HepG2 (cell line): Measurements from ENCODE around the gene M1AP. TPM values are rescaled to one million over a fixed set of nuclear protein-coding genes. Genes with fewer than 3 reads are reported as not detected.

Experiments
- ARNT ChIP-seq: fragments of 450-650 bp; IDR thresholded peaks from 2 replicates; pipeline ENCODE4 v1.6.1; 2017
- ATAD3A ChIP-seq: sonication (generic); formaldehyde crosslinking; IDR thresholded peaks from 2 replicates; pipeline ENCODE4 v1.4.0; 2020; ENCODE audit warnings: missing genetic modification reagents
- BRCA1 ChIP-seq: sonication (generic); formaldehyde crosslinking; IDR thresholded peaks from 2 replicates; pipeline ENCODE4 v1.4.0; 2020; ENCODE audit warnings: missing genetic modification reagents
- FOSL2 ChIP-seq: sonication (generic); formaldehyde crosslinking; IDR thresholded peaks from 2 replicates; pipeline ENCODE4 v1.4.0; 2020; ENCODE audit warnings: missing genetic modification reagents
- HBP1 ChIP-seq: IDR thresholded peaks from 2 replicates; pipeline ENCODE4 v1.6.1; 2016; ENCODE audit warnings: low read depth, control low read depth
- HMGA1 ChIP-seq: sonication (generic); formaldehyde crosslinking; conservative IDR thresholded peaks from 2 replicates; pipeline ENCODE4 v1.4.0; 2020; ENCODE audit warnings: missing genetic modification reagents
- IRF9 ChIP-seq: sonication (generic); formaldehyde crosslinking; IDR thresholded peaks from 2 replicates; pipeline ENCODE4 v1.8.0; 2022; ENCODE audit warnings: missing genetic modification reagents, mild to moderate bottlenecking, borderline replicate concordance
- KLF16 ChIP-seq, 2 experiments: sonication (generic) in 1 of 2; formaldehyde crosslinking in 1 of 2; IDR thresholded peaks; 2 replicates each; pipeline versions ENCODE4 v1.6.1 to v1.8.0; 2016 to 2023; ENCODE audit warnings: missing genetic modification reagents in 2 of 2, missing compliant biosample characterization in 1 of 2
- NR2F1 ChIP-seq, 2 experiments: fragments of 450-650 bp in 1 of 2; formaldehyde crosslinking in 1 of 2; IDR thresholded peaks; 2 replicates each; pipeline versions ENCODE4 v1.5.0 to v1.6.1; 2016 to 2020; ENCODE audit warnings: mild to moderate bottlenecking in 1 of 2, missing compliant biosample characterization in 1 of 2, missing genetic modification reagents in 1 of 2, moderate library complexity in 1 of 2
- NR2F2 ChIP-seq: IDR thresholded peaks from 2 replicates; pipeline ENCODE4 v1.6.1; 2012; ENCODE audit warnings: low read depth, inconsistent platforms, borderline replicate concordance
- PATZ1 ChIP-seq: sonication (generic); formaldehyde crosslinking; IDR thresholded peaks from 2 replicates; pipeline ENCODE4 v1.4.0; 2020; ENCODE audit warnings: missing genetic modification reagents
- SP5 ChIP-seq: IDR thresholded peaks from 2 replicates; pipeline ENCODE4 v1.6.1; 2016; ENCODE audit warnings: low read depth, borderline replicate concordance
- ZNF224 ChIP-seq: sonication (generic); formaldehyde crosslinking; IDR thresholded peaks from 2 replicates; pipeline ENCODE4 v1.5.0; 2020; ENCODE audit warnings: mild to moderate bottlenecking, missing genetic modification reagents
- ZNF256 ChIP-seq: sonication (generic); formaldehyde crosslinking; conservative IDR thresholded peaks from 2 replicates; pipeline ENCODE4 v1.4.0; 2020; ENCODE audit warnings: missing genetic modification reagents
- ZNF263 ChIP-seq: sonication (generic); formaldehyde crosslinking; IDR thresholded peaks from 2 replicates; pipeline ENCODE4 v1.4.0; 2020; ENCODE audit warnings: missing genetic modification reagents
- ZNF530 ChIP-seq: sonication (generic); formaldehyde crosslinking; IDR thresholded peaks from 2 replicates; pipeline ENCODE4 v1.5.0; 2020; ENCODE audit warnings: low read depth, mild to moderate bottlenecking, missing genetic modification reagents
- ZNF761 ChIP-seq: sonication (generic); formaldehyde crosslinking; conservative IDR thresholded peaks from 2 replicates; pipeline ENCODE4 v1.4.0; 2020; ENCODE audit warnings: mild to moderate bottlenecking, missing genetic modification reagents
- ZSCAN9 ChIP-seq: IDR thresholded peaks from 2 replicates; pipeline ENCODE4 v1.6.1; 2016; ENCODE audit warnings: borderline replicate concordance
- polyA plus RNA-seq, 8 experiments: library from polyadenylated mRNA; depleted of rRNA in 3 of 8; stranded (reverse) in 7 of 8; unstranded in 1 of 8; fragments of >200 nt; fragmentation: Illumina TruSeq in 4 of 8; extraction: Trizol in 4 of 8; gene quantifications; 2 replicates each; pipeline versions ENCODE4 v1.2.1 to v1.2.3, GENCODE V29; 2011 to 2016; ENCODE audit warnings: low read depth in 4 of 8, missing spikeins in 1 of 8, mixed read lengths in 1 of 8; ENCODE audit not compliant: insufficient read depth in 1 of 8
- total RNA-seq, 5 experiments: library from RNA; depleted of rRNA; stranded (reverse); fragments of >200 nt; fragmentation: Illumina TruSeq; extraction: Trizol; gene quantifications; 2 replicates each; pipeline ENCODE4 v1.2.3, GENCODE V29; 2016; ENCODE audit warnings: low read depth in 1 of 5
- TF ChIP-seq, protein P1 (sequence below): sonication (generic); formaldehyde crosslinking; IDR thresholded peaks from 2 replicates; pipeline ENCODE4 v1.4.0; 2020; ENCODE audit warnings: missing genetic modification reagents
- TF ChIP-seq, protein P2 (sequence below): sonication (generic); formaldehyde crosslinking; conservative IDR thresholded peaks from 2 replicates; pipeline ENCODE4 v1.8.1; 2023; ENCODE audit warnings: missing genetic modification reagents
- TF ChIP-seq, protein P3 (sequence below): sonication (generic); formaldehyde crosslinking; IDR thresholded peaks from 2 replicates; pipeline ENCODE4 v1.8.1; 2023; ENCODE audit warnings: mild to moderate bottlenecking, inconsistent platforms, moderate library complexity, missing genetic modification reagents, borderline replicate concordance

M1AP gene
- total and polyA plus RNA-seq, 2 of the 13 experiments (the other 11 are each of a cell fraction or from before 2014, with no cell fraction given) = not detected

- TF ChIP-seq, protein P1, sequence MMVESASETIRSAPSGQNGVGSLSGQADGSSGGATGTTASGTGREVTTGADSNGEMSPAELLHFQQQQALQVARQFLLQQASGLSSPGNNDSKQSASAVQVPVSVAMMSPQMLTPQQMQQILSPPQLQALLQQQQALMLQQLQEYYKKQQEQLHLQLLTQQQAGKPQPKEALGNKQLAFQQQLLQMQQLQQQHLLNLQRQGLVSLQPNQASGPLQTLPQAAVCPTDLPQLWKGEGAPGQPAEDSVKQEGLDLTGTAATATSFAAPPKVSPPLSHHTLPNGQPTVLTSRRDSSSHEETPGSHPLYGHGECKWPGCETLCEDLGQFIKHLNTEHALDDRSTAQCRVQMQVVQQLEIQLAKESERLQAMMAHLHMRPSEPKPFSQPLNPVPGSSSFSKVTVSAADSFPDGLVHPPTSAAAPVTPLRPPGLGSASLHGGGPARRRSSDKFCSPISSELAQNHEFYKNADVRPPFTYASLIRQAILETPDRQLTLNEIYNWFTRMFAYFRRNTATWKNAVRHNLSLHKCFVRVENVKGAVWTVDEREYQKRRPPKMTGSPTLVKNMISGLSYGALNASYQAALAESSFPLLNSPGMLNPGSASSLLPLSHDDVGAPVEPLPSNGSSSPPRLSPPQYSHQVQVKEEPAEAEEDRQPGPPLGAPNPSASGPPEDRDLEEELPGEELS (CRISPR knock-in tag) = 0 out of 2 replicates have a peak, but pooled peaks have one; percentile 4
- peak; percentile 48; the same call in 1 of the 2 replicates for TF ChIP-seq PATZ1
- TF ChIP-seq HBP1 (CRISPR knock-in tag) = no peak
- TF ChIP-seq NR2F1 (CRISPR knock-in tag; IDR thresholded peaks at IDR 0.05) = no peak
- TF ChIP-seq SP5 (CRISPR knock-in tag) = no peak
- no peak for TF ChIP-seq ZSCAN9 (CRISPR knock-in tag)
- no peak for TF ChIP-seq ZNF224 (CRISPR knock-in tag)
- TF ChIP-seq, protein P2, sequence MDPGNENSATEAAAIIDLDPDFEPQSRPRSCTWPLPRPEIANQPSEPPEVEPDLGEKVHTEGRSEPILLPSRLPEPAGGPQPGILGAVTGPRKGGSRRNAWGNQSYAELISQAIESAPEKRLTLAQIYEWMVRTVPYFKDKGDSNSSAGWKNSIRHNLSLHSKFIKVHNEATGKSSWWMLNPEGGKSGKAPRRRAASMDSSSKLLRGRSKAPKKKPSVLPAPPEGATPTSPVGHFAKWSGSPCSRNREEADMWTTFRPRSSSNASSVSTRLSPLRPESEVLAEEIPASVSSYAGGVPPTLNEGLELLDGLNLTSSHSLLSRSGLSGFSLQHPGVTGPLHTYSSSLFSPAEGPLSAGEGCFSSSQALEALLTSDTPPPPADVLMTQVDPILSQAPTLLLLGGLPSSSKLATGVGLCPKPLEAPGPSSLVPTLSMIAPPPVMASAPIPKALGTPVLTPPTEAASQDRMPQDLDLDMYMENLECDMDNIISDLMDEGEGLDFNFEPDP (CRISPR knock-in tag) = no peak
- TF ChIP-seq ZNF761 = no peak
- TF ChIP-seq FOSL2 = no peak
- TF ChIP-seq, protein P3, sequence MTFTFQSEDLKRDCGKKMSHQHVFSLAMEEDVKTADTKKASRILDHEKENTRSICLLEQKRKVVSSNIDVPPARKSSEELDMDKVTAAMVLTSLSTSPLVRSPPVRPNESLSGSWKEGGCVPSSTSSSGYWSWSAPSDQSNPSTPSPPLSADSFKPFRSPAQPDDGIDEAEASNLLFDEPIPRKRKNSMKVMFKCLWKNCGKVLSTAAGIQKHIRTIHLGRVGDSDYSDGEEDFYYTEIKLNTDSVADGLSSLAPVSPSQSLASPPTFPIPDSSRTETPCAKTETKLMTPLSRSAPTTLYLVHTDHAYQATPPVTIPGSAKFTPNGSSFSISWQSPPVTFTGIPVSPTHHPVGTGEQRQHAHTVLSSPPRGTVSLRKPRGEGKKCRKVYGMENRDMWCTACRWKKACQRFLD (CRISPR knock-in tag) = no peak
- TF ChIP-seq ZNF256 = no peak
- 0 out of 2 replicates have a peak, but pooled peaks have one; percentile 2 for TF ChIP-seq BRCA1
- TF ChIP-seq ATAD3A (CRISPR knock-in tag) = no peak
- TF ChIP-seq KLF16 (CRISPR knock-in tag; IDR thresholded peaks at IDR 0.05) = no peak; a peak in 1 of 4 replicates
- TF ChIP-seq ZNF530 (CRISPR knock-in tag) = no peak
- TF ChIP-seq NR2F2 = no peak
- peak; percentile 74 for TF ChIP-seq ZNF263
- no peak for TF ChIP-seq HMGA1 (CRISPR knock-in tag)
- no peak for TF ChIP-seq ARNT
- no peak for TF ChIP-seq IRF9 (CRISPR knock-in tag)
These were observed 140.1 kb downstream of the M1AP start (continued) for GRCh38 chr2:74507926-74508520.
